Fibroblast of gingiva (primary cell): ENCODE measurements around the gene CFAP206.
A peak's percentile ranks its signal among the peaks of the same experiment; 100 is the strongest.

Experiments
- DNase-seq: peaks from one replicate; pipeline ENCODE4 v3.0.0-alpha.2; 2011; ENCODE audit warnings: low read depth

The CFAP206 gene

GRCh38 chr6:87407901-87408720 lies at the start of gene CFAP206:
CFAP206 (plus strand) TSS chr6:87407972; CDS start chr6:87409840, 1,868 bp downstream.
- DNase-seq, result peak; percentile 76

DNA sequence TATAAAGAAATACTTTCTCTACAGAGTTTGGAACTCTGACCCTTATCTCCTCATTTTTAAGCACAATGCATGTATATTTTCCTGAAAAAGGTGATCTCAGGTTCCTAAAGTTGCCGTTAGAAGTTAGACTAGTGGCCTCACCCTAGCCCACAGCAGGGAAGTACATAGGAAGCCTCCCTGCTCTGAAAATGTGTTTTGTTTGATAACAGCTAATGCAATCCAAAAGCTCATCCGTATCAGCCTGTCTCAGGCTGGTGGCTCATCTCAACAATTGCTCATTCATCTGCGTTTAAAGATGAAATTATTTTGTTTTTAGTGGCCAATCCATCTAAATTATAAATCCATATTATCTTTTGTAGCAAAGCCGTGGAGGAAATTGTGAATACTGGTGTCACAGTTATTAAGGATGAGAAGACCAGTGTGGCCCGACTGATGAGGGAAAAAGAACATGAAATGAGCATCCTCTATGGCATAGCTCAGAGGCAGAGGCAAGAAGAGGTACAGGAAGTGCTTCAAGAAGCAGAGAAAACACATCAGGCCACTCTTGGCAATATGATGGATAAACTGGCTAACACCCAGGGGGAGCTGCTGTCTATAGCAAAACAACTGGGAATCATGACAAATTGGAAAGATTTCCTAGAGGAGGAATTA lies 43.0 kb upstream of the CFAP206 start:
- no peak for DNase-seq

DNA sequence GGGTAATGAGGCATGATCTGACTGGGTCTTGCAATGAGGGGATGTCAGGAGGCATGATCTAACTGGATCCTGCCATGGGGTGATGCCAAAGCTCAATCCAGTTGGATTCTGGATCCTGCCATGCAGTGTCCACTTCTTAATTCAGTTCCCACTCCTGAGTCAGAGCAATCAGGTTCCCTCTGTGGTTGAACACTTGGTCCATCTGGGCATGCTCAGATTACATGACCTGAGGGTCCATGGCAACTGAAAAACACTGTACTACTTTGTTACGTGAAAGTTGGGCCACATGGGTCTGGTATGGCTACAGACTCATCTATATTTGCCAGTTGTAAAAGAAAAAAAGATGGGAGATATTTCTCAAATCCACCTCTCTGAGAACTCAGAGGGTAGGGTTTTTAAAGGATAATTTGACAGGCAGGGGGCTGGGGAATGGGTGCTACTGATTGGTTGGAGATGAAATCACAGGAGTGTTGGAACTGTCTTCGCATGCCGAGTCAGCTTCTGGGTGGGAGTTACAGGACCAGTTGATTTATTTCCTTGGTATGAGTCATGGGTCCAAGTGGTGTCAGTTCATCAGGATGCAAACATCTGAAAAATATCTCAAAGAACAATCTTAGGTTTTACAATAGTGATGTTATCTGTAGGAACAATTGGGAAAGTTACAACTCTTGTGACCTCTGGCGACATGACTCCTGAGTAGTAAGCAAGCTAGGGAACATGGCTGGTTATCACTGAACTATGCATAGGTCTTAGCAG lies 41.5 kb upstream of the CFAP206 start:
- DNase-seq, result no peak

GRCh38 chr6:87366899-87367298 lies 40.9 kb upstream of the CFAP206 start:
- no peak for DNase-seq

- DNase-seq, result no peak
Observed at GRCh38 chr6:87373377-87373776, 34.4 kb upstream of the CFAP206 start.

GRCh38 chr6:87375315-87375714 lies 32.5 kb upstream of the CFAP206 start:
- DNase-seq, result no peak

GRCh38 chr6:87376643-87377042 lies 31.1 kb upstream of the CFAP206 start:
- DNase-seq, result no peak

DNA sequence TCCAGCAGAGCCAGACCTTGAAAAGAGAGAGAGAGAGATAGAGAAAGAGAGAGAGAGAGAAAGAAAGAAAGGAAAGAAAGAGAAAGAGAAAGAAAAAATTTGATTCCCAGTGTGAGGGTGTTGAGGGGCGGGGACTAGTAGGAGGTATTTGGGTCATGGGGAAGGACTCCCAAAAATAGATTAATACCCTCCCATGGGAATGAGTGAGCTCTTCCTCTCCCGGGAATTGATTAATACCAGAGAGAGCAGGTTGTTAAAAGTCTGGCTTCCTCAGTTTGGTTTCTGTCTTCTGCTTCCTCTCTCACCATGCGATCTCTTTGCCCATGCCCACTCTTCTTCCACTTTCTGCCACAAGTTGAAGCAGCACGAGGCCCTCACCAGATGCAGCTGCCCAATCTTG lies 28.8 kb upstream of the CFAP206 start:
- DNase-seq, result no peak

- DNase-seq, result no peak
Observed at GRCh38 chr6:87382861-87383260, 24.9 kb upstream of the CFAP206 start.

- DNase-seq, result no peak
Observed at GRCh38 chr6:87384038-87384437, 23.7 kb upstream of the CFAP206 start.

DNA sequence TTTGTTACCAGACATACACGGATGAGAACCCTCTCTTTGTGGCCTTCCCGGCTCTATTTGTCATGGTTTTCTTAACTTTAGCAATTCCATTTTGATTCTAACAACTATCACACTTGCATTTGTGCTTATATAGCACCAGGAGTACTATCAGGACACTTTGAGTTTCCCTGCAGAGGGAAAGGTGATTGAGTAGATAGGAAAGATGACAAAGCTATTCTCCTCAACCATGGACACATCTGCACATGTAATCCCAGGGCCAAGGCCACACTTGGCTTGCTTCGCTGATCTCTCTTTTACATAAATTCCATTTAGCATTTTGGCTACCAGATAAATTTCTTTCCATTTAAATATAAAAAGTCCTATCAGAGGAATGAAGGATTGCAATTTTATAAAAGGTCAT lies 23.3 kb upstream of the CFAP206 start:
- DNase-seq, result no peak

GRCh38 chr6:87391334-87391733 lies 16.4 kb upstream of the CFAP206 start:
- peak; percentile 29 for DNase-seq

GRCh38 chr6:87393026-87393622 lies 14.6 kb upstream of the CFAP206 start:
- DNase-seq, result peak; percentile 62

DNA sequence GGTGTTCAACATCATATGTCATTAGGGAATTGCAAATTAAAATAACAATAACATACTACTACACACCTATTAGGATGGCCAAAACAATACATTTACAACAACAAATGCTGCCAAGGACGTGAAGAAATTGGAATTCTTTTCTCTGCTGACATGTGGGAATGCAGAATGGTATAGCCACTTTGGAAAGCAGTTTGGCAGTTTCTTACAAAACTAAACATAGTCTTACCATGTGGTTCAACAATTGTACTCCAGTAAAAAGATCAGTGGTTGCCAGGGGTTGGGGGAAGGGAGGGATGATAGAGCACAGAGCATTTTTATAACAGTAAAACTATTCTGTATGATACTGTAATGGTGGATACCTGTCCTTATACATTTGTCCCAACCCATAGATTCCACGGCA lies 12.3 kb upstream of the CFAP206 start:
- DNase-seq, result no peak

GRCh38 chr6:87396595-87397392 lies 11.0 kb upstream of the CFAP206 start:
- no peak for DNase-seq

- DNase-seq, result no peak
Observed at GRCh38 chr6:87397656-87398055, 10.1 kb upstream of the CFAP206 start.

DNA sequence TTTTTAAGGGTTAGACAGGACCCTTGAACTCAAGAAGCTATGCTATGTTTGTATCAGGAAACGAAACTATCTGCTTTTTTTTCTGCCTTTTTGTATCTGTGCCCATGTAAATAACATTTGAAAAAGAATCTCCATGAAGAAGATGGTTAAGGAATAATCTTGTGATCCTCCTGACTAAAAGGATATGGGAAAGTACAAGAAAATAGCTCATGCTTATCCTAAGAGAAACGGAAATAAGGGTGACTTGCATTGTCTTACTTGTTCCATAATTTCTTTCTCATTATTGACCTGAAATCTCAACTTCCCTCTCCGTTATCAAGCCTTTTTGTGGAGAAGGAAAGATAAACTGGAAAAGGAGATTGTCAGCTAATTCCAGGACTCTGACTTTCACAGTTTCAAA lies 5.9 kb upstream of the CFAP206 start:
- DNase-seq, result no peak

- peak; percentile 31 for DNase-seq
Observed at GRCh38 chr6:87407561-87407900, 241 bp upstream of the CFAP206 start.

DNA sequence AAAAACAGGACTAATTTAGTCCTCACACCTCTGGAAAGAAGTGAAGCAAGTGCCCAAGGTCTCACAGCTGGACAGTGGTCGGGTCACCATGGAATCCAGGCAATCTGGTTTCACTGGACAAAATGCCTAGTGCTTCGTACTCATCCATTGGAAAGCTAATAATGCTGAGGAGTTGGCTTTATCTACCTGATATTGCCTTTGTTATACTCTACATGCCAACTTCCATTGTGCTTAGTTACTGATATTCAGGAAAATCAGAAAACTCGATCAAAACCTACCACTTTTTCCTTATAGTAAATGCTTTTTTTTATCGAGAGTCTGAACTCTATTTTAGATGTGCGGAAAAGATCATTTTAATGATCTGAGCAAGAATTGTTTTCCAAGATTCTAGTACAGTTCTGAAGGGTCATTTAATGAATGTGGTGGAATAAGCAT lies 966 bp downstream of the CFAP206 start:
- no peak for DNase-seq

- no peak for DNase-seq
Observed at GRCh38 chr6:87419266-87419665, 11.5 kb downstream of the CFAP206 start.

GRCh38 chr6:87420360-87420759 lies 12.6 kb downstream of the CFAP206 start:
- DNase-seq, result no peak

GRCh38 chr6:87421576-87421975 lies 13.8 kb downstream of the CFAP206 start:
- DNase-seq, result no peak
